Endometrium (tissue), 2 donors: ENCODE data around the gene LRMDA.

Experiments used
- FAIRE-seq: peaks from 2 replicates; lab custom pipeline; 2012; peaks lifted over from hg19 to GRCh38; lab: Jason Lieb, UNC
- donor health status: control.
- donor health status: control.

The LRMDA gene

DNA sequence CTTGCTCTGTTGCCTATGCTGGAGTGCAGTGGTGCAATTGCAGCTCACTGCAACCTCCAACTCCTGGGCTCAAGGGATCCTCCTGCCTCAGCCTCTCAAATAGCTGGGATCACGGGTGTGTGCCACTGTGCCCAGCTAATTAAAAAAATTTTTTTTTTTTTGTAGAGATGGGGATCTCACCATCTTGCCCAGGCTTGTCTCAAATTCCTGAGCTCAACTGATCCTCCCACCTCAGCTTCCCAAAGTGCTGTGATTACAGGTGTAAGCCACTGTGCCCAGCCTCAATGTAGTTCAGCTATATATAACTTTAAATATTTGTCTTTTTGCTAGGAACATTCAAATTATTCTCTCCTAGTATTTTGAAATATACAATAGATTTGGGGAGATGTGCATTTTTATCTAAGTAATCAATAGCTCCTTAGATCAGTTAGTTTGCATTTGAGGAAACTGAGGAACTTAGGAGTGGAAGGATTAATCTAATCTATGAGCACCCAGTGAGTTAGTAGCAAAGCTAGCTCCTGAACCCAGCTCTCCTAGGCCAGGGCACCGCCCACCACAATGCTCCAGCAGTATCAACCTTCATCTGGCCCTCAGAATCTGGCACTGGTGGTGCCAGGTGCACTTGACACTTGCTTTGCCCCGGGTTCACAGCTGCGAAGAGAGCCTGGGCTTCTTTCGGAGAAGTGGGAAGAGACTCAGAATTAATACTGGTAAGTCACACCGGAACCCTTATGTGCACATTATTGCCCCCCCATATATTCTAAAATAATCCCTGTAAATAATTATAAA is 5.9 kb upstream of the LRMDA start:
- FAIRE-seq, result no peak

GRCh38 chr10:75426880-75427279 is 4.5 kb upstream of the LRMDA start:
- FAIRE-seq, result no peak

- no peak for FAIRE-seq
Measured at GRCh38 chr10:75427951-75428350, 3.5 kb upstream of the LRMDA start.

DNA sequence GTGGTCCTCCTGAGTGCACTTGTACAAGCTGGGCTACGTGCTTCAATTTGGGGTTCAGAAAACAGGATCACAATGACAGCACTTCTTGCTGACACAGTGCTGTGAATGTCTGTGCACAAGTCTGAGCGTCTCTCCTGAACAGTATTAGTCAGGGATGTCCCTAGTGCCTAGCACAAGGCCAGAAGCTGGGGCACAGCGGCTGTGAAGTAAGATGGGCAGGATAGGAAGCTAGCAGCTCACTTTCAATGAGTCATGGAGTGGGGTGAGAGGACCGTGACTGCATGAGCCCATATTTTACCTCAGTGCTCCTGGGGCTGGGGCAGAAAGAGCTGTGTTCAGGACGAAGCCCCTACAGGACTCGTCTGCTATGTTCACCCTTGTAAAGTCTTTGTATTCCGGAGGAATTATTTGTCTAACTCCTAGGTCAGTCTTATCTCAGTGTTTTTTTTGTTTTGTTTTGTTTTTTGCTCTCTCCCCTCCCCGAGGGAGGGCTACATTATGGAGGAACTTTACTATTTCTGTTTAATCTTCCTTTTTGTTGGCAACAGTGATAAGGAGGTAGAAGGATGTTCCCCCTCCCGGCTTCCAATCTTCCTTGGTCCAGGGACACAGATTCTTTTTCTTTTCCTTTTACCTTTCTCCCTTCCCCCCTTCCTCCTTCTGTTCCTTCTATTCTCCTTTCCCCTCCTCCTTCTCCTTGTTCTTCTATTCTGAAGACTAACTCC is 2.8 kb upstream of the LRMDA start:
- no peak for FAIRE-seq

- no peak for FAIRE-seq
Measured at GRCh38 chr10:75429159-75429827, 2.1 kb upstream of the LRMDA start.

- FAIRE-seq, result no peak
Measured at GRCh38 chr10:75430000-75430763, 1.2 kb upstream of the LRMDA start.

- no peak for FAIRE-seq
Measured at GRCh38 chr10:75432176-75432575, 752 bp downstream of the LRMDA start.

GRCh38 chr10:75432763-75433162 is 1.3 kb downstream of the LRMDA start:
- FAIRE-seq, result no peak

GRCh38 chr10:75433216-75433615 is 1.8 kb downstream of the LRMDA start:
- FAIRE-seq, result no peak

DNA sequence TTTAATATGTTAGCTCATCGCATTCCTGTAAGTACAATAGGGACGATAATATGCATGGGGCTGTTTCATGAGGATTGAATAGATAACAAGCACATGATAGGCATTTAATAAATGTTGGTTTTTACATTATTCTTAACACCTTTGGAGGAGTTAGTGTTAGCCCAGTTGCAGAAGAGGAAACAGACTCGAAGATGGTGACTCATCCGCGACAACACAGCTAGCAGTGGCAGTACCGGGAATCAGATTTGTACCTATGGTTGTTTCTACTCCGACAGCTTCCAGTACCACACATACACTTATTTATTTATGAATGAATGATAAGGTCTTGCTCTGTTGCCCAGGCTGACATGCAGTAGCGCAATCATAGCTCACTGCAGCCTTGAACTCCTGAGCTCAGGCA is 2.9 kb downstream of the LRMDA start:
- no peak for FAIRE-seq

DNA sequence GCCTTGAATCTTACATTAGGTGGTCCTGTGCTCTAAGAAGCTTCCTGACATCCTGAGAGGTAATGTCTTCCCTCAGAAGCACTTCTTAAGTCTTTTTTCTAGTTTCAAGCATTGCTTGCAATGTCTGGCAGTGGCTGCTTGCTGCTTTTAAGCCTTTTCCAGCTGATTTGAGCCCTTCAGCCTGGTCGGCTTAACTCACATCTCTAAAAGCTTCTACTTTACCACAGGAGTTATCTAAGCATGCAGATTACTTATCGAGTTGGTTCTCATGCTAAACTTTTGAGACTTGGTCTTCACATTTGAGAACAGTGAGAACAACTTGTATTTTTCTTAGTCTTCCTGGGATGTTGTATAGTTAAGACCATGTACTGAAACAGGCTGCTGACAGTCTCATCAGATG is 3.9 kb downstream of the LRMDA start:
- no peak for FAIRE-seq

DNA sequence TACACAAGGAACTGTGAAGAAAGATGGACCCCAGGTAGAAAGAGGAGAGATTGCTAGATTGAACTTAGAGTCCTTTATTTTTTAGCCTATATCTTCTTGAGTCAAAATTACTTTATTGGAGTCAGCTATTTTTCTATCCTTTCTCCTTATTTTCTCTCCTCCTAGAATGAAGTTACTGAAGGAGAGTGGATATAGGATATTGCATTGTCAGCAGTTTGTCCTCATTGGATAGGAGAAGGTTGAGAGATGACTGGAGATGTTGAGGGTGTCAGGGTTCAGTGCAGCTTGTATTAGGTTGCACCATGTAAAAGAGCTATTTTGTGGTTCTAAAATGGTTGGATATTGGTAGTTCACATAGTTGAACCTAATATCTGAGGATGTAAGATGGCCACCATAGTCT is 5.5 kb downstream of the LRMDA start:
- no peak for FAIRE-seq

- FAIRE-seq, result no peak
Measured at GRCh38 chr10:75437693-75438092, 6.3 kb downstream of the LRMDA start.

DNA sequence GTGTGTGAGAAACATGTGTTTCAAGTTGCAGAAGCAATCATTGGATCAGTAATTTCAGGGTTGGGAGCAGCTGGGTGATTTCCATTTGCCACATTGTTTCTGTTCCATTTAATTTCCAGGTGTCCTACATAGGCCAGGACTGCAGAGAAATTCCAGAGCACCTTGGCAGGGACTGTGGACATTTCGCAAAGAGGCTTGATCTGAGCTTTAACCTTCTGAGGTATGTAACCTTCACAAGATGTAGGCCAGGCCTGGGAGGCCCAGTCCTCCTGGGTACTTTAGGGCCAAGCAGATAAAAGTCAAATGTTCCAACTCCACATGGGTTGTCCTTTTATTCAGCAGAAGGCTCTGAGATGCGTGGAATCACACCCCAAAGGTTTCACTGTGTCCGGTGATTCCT is 6.9 kb downstream of the LRMDA start:
- no peak for FAIRE-seq

DNA sequence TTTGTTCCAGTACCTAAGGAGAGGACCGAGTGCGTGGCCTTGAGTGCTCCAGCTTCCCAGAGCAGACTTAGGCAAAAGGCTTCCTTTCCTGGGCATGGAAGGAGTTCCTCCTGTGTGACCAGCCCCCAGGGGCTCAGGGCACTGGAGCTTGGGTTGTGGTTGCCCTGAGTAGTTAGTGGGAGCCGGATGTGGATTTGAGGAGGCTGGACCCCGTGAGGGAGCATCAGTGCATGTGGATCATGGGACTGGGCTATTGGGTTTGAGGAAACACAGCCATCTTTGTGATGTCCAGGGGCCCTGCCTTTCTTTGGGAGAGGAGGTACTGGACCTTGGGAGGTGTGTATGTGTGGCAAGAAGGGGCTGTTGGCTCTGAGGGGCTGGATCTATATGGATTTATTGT is 8.4 kb downstream of the LRMDA start:
- FAIRE-seq, result no peak

- no peak for FAIRE-seq
Measured at GRCh38 chr10:75440271-75440793, 8.9 kb downstream of the LRMDA start.

DNA sequence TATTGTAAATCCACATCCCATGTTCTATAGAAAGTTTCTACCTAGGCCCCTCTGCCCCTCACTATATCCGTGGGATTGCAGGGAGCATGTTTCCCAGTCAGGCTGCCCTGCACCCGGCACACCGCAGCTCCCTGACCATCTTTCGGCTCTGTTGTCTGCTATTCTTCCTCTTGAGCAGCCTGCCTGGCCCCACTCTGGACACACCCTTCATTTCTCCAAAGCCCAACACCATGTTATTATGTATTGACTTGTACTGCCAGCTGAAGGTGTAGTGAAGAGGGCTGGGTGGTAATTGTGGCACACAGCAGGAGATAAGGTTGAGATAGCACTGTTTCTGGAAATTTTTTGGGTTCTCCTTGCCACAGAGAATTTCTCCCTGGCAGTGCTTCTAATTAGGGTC is 9.8 kb downstream of the LRMDA start:
- FAIRE-seq, result no peak

DNA sequence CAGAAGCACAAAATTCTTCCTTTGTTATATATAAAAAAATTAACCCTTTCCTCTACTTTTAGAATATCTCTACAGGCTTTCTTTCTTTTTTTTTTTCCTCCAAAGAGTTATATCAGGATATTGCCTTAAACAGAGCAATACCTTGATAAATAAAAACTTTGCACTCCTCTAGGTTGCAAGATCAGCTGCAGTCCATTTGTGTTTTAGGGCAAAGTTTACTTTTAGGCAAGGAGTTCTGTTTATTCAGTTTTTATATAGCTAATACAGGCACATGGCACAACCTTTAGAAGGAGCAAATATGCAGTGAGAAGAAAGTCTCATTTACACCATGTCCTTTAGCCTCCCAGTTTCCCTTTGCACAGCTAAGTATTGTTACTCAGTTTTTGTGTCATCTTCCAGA is 10.3 kb downstream of the LRMDA start:
- no peak for FAIRE-seq

GRCh38 chr10:75443362-75443761 is 11.9 kb downstream of the LRMDA start:
- peak; percentile 61 for FAIRE-seq

GRCh38 chr10:75444781-75445386 is 13.5 kb downstream of the LRMDA start:
- FAIRE-seq, result no peak

GRCh38 chr10:75446508-75446907 is 15.1 kb downstream of the LRMDA start:
- no peak for FAIRE-seq

DNA sequence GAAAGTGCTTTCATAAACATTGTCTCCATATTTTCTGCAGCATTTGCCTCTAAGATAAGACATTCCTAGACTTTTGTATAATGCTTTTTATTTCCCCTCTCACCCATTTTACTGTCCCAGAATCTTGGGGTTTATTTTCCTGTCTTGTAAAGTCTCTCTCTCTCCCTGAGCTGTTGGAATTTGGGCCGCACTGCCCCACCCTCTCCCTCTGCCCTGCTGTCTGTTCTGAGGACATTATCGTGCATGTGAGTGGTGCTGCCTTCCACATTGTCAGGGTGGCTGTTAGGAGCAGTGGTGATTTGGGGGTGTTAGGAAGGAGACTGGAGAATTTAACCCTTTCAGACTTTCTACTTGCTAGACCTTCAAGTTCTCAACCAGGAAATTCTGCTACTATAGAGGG is 16.7 kb downstream of the LRMDA start:
- no peak for FAIRE-seq
